GM10266 (cell line): ENCODE results near the gene DOCK4.

Source experiments
- DNase-seq: peaks from one replicate; pipeline ENCODE4 v3.0.0; 2012; ENCODE audit errors: extremely low spot score
- TF ChIP-seq, protein P1 (sequence below): IDR thresholded peaks from 2 replicates; pipeline ENCODE4 v1.5.1; 2012; ENCODE audit warnings: mild to moderate bottlenecking, low read depth; ENCODE audit not compliant: control insufficient read depth, insufficient read depth; ENCODE audit errors: missing control alignments

Gene DOCK4

DNA sequence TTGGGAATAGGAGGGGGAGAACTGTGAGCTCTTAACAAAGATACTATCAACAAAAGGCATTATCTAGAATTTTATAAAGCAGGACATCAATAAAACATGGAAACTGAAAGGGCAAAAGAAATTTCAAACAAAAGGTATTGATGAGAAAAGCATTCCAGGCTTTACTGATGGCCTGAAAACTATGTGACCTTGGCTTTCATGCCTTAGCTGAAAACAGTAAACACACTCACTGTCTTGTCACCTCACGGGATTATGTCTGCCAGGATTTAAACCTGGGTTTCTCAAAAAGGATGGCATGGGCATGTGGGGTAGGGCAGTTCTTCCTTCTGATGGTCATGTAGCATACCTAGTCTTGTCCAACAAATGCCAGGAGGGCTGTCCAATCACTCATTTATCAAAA lies 22.9 kb downstream of the DOCK4 start:
- TF ChIP-seq, protein P1, sequence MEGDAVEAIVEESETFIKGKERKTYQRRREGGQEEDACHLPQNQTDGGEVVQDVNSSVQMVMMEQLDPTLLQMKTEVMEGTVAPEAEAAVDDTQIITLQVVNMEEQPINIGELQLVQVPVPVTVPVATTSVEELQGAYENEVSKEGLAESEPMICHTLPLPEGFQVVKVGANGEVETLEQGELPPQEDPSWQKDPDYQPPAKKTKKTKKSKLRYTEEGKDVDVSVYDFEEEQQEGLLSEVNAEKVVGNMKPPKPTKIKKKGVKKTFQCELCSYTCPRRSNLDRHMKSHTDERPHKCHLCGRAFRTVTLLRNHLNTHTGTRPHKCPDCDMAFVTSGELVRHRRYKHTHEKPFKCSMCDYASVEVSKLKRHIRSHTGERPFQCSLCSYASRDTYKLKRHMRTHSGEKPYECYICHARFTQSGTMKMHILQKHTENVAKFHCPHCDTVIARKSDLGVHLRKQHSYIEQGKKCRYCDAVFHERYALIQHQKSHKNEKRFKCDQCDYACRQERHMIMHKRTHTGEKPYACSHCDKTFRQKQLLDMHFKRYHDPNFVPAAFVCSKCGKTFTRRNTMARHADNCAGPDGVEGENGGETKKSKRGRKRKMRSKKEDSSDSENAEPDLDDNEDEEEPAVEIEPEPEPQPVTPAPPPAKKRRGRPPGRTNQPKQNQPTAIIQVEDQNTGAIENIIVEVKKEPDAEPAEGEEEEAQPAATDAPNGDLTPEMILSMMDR: no peak
- DNase-seq: no peak

DNA sequence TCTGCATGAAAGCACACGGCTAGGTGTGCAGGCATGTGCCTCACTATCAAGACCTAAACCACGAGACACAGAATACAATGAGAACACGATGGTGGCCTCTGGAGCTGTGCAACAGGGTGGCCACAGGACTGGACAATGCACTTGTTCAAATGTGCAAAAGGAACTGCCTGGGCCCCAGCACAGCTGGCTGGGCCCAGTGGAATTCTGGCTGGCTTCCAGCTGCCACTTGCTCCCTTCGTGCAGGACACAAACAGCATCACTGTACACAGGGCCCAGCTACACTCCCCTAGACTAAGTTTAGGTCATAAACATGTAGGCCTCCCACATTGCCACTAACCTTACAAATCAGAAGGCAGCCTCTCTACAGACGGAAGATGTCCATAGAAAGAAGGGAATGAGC lies 23.4 kb downstream of the DOCK4 start:
- DNase-seq: no peak
- TF ChIP-seq, protein P1: no peak

DNA sequence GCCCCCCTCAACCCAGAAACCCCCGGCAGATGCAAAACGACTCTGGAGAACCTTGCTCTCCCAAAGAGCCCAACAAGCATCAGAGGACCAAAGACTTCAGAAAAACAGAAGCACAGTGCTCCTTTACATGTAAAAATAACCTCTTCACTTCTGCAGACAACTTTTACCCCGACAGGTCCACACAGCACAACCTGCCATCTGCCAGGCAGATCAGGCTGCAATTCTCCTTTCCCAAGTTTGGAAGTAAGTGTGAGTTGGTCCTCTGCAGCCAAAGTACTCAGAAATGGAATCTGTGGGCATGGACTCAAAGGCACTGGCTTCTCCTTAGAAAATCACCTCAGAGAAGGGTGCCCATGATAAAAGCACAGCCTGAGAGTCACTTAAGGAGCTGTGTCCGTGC lies 26.0 kb downstream of the DOCK4 start:
- no peak for DNase-seq
- TF ChIP-seq, protein P1: no peak

DNA sequence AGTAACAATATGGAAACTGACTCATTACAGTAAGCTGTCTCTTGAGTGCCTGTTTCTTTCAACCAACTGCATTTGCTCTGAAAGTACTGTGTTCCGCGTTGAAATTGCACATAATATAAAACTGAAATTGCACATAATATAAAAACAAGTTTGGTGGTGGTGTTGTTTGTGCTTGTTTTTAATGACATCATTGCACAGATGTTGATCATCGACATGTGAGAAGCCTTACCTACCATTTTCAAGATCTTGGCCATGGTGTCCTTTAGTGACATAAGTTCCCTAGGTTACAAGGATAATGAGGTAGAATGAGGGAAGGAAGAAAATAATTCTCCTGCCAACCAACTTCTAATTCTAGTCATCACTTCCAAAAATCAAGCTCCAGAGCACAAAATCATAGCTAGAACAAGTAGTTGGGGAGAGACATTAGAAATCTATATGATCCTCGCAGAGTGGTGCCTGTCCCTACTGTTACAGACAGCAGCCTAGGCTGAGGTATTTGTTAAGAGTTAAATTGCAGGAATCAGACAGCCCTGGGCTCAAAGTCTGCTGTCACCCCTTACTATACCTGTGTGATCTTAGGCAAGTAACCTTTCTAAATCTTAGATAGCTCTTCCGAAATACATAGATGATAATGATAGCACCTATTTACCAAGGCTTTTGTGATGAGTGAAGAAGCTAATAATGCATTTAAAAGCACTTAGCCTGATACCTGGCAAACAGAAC lies 29.3 kb downstream of the DOCK4 start:
- TF ChIP-seq, protein P1: no peak
- no peak for DNase-seq

DNA sequence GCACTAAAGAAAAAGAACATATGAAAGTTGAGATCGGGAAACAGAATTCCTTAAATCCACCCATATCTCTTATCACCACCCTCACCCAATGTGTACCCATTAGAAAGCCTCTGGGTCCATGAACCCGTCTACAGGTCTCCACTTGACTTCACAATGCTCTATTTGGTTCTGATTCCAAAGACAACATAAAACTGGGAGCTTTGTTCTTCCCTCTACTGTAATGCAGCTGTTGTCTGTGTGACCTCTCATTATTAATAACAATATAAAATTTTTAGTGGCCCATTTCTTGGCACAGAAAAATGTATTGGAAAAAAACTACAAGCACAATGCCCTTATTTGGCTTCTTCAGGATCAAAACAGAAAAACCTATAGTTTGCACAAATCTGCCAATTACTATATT lies 30.0 kb downstream of the DOCK4 start:
- TF ChIP-seq, protein P1: no peak
- DNase-seq: no peak

DNA sequence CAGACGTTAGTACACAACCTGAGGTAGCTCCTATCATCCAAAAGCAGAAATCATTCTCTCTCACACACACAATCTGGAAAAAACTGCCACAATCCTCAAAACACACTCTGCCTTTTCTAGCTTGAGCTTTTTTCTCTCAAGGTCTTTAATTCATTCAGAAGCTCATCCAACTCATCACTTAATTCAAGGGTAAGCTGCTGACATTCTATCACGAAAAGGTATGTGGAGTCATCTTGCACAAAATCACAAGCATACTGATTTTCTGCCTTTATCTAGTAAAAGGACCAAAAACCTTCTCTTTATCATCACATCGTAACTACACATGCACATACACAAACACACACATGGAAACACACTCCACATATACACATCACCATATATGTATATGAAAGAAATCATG lies 32.0 kb downstream of the DOCK4 start:
- no peak for DNase-seq
- TF ChIP-seq, protein P1: no peak

DNA sequence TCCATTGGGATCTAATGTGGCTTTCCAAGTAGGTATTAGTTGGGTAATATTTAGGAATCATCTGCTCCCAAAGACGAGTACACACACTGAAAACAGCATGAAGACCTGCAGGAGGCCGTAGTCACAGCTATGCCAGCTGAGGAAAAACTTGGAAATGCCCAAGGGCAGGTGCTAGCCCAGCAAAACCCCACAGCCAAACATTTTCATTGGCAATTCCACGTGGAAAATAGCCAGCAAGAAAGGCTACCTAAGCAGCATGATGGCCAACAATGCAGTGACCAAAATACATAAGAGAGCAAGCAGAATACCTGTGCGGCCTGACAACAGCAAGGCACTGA lies 32.7 kb downstream of the DOCK4 start:
- no peak for DNase-seq
- TF ChIP-seq, protein P1: no peak
